ENCODE measurements around the gene MATCAP1. TPM values are rescaled to one million over a fixed set of nuclear protein-coding genes. Genes with fewer than 3 reads are reported as not detected.
A peak's percentile ranks its signal among the peaks of the same experiment; 100 is the strongest.

Gene MATCAP1
- total RNA-seq, 1 experiment from 2014 or later, result 40.8 TPM

DNA sequence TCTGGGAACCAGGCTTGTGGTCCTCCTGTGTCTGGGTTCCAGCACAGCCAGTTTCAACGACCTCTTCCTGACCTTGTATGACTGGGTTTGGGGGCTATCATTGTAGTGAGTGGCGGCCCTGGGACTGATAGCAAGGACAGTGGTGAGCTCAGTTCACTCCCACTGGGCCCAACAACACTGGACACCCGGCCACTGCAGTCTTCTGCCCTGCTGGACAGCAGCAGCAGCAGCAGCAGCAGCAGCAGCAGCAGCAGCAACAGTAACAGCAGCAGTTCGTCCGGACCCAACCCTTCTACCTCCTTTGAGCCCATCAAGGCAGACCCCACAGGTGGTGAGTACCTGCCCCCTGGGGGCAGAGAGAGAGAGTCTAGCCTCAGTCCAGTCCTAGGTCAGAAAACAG lies 11.9 kb upstream of the MATCAP1 start:
- H3K9me3 Mint-ChIP-seq, result no peaks in the 10 kb centered on the region
- H3K4me1 Mint-ChIP-seq, result peaks cover 25% of the 10 kb centered on the region
- H3K4me3 Mint-ChIP-seq, result no peak overlapping the region
- ChIA-PET CTCF (no interaction called here), POLR2A (no interaction called here)
- H3K27me3 Mint-ChIP-seq (ENCODE audit: low read depth), result no peaks in the 10 kb centered on the region
- H3K27ac Mint-ChIP-seq, result no peak overlapping the region
- TF ChIP-seq ZNF121 (CRISPR knock-in tag; IDR thresholded peaks at IDR 0.05) (no peak), TEAD1 (CRISPR knock-in tag; IDR thresholded peaks at IDR 0.05) (no peak), JUN (CRISPR knock-in tag; IDR thresholded peaks at IDR 0.05) (no peak), FOXK1 (CRISPR knock-in tag; IDR thresholded peaks at IDR 0.05) (no peak)
- TF ChIP-seq, protein P1, sequence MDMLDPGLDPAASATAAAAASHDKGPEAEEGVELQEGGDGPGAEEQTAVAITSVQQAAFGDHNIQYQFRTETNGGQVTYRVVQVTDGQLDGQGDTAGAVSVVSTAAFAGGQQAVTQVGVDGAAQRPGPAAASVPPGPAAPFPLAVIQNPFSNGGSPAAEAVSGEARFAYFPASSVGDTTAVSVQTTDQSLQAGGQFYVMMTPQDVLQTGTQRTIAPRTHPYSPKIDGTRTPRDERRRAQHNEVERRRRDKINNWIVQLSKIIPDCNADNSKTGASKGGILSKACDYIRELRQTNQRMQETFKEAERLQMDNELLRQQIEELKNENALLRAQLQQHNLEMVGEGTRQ (CRISPR knock-in tag; IDR thresholded peaks at IDR 0.05), result no peak
- TF ChIP-seq, protein P2, sequence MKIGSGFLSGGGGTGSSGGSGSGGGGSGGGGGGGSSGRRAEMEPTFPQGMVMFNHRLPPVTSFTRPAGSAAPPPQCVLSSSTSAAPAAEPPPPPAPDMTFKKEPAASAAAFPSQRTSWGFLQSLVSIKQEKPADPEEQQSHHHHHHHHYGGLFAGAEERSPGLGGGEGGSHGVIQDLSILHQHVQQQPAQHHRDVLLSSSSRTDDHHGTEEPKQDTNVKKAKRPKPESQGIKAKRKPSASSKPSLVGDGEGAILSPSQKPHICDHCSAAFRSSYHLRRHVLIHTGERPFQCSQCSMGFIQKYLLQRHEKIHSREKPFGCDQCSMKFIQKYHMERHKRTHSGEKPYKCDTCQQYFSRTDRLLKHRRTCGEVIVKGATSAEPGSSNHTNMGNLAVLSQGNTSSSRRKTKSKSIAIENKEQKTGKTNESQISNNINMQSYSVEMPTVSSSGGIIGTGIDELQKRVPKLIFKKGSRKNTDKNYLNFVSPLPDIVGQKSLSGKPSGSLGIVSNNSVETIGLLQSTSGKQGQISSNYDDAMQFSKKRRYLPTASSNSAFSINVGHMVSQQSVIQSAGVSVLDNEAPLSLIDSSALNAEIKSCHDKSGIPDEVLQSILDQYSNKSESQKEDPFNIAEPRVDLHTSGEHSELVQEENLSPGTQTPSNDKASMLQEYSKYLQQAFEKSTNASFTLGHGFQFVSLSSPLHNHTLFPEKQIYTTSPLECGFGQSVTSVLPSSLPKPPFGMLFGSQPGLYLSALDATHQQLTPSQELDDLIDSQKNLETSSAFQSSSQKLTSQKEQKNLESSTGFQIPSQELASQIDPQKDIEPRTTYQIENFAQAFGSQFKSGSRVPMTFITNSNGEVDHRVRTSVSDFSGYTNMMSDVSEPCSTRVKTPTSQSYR (CRISPR knock-in tag; IDR thresholded peaks at IDR 0.05), result no peak
- TF ChIP-seq, protein P3, sequence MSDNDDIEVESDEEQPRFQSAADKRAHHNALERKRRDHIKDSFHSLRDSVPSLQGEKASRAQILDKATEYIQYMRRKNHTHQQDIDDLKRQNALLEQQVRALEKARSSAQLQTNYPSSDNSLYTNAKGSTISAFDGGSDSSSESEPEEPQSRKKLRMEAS (CRISPR knock-in tag; IDR thresholded peaks at IDR 0.05), result no peak
- TF ChIP-seq, protein P4, sequence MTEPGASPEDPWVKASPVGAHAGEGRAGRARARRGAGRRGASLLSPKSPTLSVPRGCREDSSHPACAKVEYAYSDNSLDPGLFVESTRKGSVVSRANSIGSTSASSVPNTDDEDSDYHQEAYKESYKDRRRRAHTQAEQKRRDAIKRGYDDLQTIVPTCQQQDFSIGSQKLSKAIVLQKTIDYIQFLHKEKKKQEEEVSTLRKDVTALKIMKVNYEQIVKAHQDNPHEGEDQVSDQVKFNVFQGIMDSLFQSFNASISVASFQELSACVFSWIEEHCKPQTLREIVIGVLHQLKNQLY (CRISPR knock-in tag; IDR thresholded peaks at IDR 0.05), result no peak
- TF ChIP-seq, protein P5, sequence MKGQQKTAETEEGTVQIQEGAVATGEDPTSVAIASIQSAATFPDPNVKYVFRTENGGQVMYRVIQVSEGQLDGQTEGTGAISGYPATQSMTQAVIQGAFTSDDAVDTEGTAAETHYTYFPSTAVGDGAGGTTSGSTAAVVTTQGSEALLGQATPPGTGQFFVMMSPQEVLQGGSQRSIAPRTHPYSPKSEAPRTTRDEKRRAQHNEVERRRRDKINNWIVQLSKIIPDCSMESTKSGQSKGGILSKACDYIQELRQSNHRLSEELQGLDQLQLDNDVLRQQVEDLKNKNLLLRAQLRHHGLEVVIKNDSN (CRISPR knock-in tag; IDR thresholded peaks at IDR 0.05), result no peak
- DNase-seq (ENCODE audit: low spot score), result no peak
- no peak for ATAC-seq
- peaks cover 38% of the 10 kb centered on the region for H3K36me3 Mint-ChIP-seq

DNA sequence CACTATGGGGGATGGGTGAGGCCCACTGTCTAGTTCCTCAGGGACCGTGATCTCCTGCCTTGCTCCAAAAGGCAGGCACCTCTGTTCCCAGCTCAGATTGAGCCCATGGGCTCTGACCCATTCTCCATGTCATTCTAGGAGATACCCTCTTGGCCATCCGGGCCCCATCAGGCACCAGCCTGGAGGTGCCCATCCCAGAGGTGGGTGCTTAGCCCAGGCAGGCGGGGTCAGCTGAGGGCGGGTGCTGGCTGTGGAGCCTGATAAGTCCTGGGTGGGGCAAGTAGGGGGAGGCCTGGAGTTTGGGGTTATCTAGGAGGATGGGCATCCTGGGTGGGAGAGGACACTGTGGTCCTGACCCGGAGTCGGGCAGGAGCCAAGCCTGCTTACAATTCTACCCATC lies 10.5 kb upstream of the MATCAP1 start:
- H3K4me1 Mint-ChIP-seq, result peaks cover 29% of the 10 kb centered on the region
- H3K36me3 Mint-ChIP-seq, result peaks cover 36% of the 10 kb centered on the region
- no peaks in the 10 kb centered on the region for H3K27me3 Mint-ChIP-seq (ENCODE audit: low read depth)
- H3K4me3 Mint-ChIP-seq, result peak overlapping the region; percentile 87
- DNase-seq (ENCODE audit: low spot score) (no peak), ATAC-seq (no peak)
- ChIA-PET POLR2A (no interaction called here), CTCF (no interaction called here)
- no peak overlapping the region for H3K27ac Mint-ChIP-seq
- no peaks in the 10 kb centered on the region for H3K9me3 Mint-ChIP-seq
- TF ChIP-seq, protein P6, sequence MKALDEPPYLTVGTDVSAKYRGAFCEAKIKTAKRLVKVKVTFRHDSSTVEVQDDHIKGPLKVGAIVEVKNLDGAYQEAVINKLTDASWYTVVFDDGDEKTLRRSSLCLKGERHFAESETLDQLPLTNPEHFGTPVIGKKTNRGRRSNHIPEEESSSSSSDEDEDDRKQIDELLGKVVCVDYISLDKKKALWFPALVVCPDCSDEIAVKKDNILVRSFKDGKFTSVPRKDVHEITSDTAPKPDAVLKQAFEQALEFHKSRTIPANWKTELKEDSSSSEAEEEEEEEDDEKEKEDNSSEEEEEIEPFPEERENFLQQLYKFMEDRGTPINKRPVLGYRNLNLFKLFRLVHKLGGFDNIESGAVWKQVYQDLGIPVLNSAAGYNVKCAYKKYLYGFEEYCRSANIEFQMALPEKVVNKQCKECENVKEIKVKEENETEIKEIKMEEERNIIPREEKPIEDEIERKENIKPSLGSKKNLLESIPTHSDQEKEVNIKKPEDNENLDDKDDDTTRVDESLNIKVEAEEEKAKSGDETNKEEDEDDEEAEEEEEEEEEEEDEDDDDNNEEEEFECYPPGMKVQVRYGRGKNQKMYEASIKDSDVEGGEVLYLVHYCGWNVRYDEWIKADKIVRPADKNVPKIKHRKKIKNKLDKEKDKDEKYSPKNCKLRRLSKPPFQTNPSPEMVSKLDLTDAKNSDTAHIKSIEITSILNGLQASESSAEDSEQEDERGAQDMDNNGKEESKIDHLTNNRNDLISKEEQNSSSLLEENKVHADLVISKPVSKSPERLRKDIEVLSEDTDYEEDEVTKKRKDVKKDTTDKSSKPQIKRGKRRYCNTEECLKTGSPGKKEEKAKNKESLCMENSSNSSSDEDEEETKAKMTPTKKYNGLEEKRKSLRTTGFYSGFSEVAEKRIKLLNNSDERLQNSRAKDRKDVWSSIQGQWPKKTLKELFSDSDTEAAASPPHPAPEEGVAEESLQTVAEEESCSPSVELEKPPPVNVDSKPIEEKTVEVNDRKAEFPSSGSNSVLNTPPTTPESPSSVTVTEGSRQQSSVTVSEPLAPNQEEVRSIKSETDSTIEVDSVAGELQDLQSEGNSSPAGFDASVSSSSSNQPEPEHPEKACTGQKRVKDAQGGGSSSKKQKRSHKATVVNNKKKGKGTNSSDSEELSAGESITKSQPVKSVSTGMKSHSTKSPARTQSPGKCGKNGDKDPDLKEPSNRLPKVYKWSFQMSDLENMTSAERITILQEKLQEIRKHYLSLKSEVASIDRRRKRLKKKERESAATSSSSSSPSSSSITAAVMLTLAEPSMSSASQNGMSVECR (CRISPR knock-in tag; IDR thresholded peaks at IDR 0.05; ENCODE audit: borderline replicate concordance), result no peak
- TF ChIP-seq, protein P7, sequence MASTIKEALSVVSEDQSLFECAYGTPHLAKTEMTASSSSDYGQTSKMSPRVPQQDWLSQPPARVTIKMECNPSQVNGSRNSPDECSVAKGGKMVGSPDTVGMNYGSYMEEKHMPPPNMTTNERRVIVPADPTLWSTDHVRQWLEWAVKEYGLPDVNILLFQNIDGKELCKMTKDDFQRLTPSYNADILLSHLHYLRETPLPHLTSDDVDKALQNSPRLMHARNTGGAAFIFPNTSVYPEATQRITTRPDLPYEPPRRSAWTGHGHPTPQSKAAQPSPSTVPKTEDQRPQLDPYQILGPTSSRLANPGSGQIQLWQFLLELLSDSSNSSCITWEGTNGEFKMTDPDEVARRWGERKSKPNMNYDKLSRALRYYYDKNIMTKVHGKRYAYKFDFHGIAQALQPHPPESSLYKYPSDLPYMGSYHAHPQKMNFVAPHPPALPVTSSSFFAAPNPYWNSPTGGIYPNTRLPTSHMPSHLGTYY (CRISPR knock-in tag; IDR thresholded peaks at IDR 0.05), result no peak
- TF ChIP-seq TCF7 (CRISPR knock-in tag; IDR thresholded peaks at IDR 0.05; ENCODE audit: low read depth), result no peak
- TF ChIP-seq, protein P8, sequence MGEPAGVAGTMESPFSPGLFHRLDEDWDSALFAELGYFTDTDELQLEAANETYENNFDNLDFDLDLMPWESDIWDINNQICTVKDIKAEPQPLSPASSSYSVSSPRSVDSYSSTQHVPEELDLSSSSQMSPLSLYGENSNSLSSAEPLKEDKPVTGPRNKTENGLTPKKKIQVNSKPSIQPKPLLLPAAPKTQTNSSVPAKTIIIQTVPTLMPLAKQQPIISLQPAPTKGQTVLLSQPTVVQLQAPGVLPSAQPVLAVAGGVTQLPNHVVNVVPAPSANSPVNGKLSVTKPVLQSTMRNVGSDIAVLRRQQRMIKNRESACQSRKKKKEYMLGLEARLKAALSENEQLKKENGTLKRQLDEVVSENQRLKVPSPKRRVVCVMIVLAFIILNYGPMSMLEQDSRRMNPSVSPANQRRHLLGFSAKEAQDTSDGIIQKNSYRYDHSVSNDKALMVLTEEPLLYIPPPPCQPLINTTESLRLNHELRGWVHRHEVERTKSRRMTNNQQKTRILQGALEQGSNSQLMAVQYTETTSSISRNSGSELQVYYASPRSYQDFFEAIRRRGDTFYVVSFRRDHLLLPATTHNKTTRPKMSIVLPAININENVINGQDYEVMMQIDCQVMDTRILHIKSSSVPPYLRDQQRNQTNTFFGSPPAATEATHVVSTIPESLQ (CRISPR knock-in tag; IDR thresholded peaks at IDR 0.05), result no peak
- TF ChIP-seq ETV6 (CRISPR knock-in tag; IDR thresholded peaks at IDR 0.05), result no peak
- no peak for TF ChIP-seq NR1H2 (CRISPR knock-in tag; IDR thresholded peaks at IDR 0.05)
- TF ChIP-seq TEAD4 (CRISPR knock-in tag; IDR thresholded peaks at IDR 0.05), result no peak
- TF ChIP-seq ZBTB21 (CRISPR knock-in tag; IDR thresholded peaks at IDR 0.05; ENCODE audit: borderline replicate concordance), result no peak
- TF ChIP-seq ZNF219 (CRISPR knock-in tag; IDR thresholded peaks at IDR 0.05; ENCODE audit: borderline replicate concordance), result no peak

Measured in WTC11 (cell line).